Activated CD4-positive, CD25-positive, alpha-beta regulatory T cell treated with anti-CD3 and anti-CD28 coated beads, Interleukin-2, amount 50 U/mL, for 72 hours (primary cell): ENCODE measurements around the gene UBAC2.

Experiments
- DNase-seq: peaks from one replicate; pipeline ENCODE4 v3.0.0; 2021

The UBAC2 gene

DNA sequence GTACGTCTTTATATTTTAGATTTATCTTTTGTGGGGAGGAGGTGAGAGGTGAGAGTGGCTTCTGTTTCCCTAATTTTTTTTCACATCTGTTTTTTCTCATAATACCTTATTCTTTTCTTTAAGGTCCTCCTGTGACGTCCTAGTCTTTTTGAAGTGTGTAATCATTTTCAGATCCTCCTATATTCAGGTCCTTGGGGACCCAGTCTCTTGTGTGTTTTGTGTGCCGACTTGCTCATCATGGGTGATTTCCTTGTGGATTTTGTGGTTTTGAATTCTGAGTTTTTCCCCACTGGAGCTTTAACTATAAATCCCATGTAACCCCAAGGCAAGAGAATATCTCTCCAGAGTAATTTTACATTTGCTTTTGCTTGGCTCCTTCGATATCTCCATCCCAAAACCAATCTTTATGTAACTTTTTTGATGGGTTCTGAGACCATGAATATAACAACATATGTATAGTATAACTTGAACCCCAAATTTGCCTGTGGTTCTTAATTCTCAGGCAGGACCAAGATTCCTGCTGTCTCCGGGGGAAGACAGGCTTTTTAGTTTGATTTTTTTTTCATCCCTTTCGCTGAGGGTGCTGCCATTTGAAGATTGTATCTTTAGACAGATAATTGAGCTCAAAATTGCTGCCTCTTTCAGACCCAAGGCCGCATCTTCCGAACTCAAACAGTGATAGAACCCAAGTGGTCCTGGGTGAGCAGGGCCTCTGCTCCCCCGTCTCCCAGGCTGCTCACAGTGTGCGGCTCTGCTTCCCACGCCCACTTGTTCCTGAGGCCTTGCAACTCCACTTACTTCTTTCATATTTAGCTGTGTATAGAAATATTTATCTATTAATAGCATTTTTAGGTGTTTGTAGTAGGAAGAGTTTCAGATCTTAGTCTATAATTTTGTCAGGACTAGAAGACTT is 165.7 kb downstream of the UBAC2 start:
- no peak for DNase-seq

DNA sequence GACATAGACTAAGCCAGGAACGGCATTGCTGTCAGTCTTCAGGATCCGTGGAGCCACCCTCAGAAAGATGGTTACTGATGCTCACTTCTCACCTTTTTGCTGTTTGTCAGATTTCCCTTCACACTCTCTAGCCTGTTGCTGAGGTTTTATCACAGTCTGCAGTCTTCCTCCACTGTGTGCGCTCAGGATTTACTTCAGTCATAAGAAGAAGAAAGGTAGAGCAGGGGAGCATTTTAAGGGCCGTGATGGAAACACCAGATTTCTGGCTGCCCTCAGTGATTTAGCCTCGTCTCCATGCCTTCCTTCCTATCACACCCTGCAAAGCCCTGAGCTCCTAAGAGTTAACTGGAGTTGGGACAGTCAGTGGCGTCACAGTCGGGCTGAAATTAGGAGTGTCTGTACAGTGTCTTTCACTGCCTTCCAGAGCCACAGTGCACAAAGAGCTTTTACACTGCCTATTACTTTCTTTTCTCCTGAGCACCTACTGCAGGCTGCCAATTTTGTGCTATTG is 166.5 kb downstream of the UBAC2 start:
- DNase-seq, result no peak

DNA sequence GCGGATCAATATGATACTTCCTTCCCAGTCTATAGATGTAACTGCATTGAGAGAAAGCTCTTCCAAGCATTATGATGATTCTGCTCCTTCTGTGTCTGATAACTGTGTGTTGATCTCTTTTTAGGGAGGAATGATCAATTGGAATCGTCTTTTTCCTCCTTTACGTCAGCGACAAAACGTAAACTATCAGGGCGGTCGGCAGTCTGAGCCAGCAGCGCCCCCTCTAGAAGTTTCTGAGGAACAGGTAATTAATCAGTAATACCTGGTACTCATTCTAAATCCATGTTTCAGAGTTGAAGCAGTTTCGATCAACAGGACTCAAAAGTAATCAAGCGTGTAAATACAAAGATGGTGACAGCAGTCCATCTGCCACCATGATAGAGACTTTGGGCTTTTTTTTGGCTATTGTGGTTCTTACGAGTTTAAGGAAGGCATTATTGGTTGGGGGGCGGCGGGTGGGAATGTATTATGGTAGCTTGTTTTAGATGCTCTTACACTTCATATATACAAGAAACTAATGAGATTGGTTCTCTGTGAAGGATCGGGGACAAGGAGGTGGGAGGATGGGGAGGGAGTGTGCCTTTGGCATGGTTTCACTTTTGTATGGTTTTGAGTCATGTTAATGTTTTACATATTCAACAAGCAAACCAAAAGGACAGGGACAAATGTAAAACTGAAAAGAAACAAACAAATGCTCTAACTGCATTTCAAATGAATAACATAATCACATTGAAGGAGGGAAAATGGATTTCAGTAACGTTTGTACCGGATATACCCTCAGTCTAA is 167.2 kb downstream of the UBAC2 start:
- no peak for DNase-seq

DNA sequence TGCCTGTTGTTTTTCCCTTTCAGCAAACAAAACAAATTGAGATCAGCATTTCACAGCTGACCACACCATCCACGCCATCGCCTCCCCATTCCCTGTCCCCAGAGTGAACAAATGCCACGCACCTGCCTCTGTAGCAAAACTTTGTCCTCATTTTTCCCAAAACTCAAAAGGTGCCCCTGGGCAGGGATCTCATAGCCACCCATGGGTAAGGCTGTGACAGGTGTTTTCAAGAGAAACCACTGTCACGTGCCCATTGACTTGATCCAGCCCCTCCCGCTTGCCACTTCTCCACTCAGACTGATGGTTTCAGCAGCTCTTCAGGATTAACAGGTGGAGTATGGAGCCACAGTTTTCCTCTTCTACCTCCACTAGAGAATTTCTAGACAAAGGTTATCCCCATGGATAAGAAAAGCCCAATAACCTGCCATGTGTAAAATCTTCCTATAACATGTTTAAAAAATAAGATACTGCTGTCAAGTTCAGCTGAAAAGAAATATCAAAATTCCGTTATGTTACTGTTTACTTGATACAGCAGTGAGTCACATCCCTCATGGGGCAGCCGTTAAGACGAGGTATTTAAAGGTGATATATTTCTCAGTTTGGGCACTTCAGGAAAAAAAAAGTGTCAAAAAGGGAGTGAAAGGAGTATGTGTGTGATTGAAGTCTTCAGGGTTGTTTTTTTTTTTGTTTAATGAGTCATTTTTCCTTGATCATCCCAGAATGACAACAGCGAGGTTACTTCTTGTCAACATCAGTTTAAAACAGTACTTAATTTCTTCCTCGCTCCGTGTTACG is 170.0 kb downstream of the UBAC2 start:
- no peak for DNase-seq

DNA sequence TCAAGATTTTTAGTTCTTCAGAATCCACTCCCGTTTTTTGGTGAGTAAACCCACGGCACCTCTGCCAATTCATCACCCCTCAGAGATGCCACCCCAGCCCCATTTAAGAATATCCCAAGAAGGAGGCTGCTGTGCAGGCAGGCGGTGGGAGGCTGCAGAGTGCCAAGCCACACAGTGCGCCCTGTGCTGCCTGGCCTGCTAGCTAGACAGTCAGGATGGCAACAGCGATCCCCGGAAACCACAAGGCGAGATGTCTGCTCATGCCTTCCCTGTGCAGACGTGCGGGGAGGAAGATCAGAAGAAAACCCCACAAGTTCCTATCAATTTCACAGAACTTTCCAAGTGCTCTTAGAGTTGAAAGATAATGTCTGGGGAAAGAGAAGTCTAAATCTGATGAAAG is 171.3 kb downstream of the UBAC2 start:
- DNase-seq, result no peak

DNA sequence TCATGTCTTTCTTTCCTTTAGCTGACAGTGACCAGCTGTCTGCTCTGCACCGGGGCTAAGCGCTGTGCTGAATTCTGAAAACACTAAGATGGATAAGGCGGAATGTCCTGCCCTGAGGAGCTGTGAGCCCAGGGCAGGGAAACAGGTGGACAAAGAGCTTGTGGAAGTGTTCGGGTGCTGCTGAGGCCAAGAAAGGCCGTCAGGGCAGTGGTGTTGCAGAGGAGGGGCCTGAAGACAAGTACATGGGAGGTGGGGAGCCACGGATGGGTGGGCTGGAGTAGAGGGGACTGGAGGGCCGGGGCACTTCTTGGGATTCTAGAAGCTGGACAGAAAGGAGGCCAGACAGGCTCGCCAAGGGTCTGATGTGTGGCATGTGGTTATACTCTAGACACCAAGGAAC is 172.8 kb downstream of the UBAC2 start:
- DNase-seq, result no peak

DNA sequence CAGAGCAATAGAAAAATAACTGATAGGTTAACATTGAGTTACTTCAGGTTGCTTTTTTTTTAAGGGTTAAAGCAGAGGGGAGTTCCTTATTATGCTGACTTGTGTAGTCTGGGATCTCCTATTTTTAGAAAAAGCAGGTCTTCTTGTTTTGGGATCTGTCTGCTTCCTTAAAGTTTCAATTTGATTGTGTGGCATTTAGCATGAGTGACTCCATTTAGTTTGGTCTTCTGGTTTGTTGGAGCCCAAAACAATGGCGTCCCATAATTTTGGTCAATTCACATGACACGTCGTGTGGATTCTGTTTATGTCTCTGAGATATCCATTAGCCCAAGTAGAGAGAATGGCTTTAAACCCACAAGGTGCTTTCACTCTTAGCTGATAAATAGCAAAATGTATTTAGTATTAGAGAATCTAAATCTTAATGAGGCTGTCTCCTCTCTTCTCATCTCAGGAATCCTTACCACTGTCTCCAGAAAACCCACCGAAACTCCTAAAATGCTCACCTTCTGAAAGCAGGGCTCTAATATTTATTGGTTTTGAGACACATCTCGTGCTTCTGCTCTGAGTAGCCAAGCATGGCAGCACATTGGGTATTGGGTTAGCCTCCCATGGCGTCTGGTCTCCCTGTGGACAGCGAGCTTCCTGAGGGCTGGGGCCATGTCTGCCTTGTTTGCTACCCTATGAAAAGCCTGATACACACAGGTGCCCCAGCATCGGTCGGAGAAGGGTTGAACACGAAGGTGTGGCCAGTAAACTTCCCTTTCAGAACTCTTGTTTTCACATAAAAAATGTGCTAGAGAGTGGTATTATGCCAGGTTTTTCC is 173.7 kb downstream of the UBAC2 start:
- no peak for DNase-seq

DNA sequence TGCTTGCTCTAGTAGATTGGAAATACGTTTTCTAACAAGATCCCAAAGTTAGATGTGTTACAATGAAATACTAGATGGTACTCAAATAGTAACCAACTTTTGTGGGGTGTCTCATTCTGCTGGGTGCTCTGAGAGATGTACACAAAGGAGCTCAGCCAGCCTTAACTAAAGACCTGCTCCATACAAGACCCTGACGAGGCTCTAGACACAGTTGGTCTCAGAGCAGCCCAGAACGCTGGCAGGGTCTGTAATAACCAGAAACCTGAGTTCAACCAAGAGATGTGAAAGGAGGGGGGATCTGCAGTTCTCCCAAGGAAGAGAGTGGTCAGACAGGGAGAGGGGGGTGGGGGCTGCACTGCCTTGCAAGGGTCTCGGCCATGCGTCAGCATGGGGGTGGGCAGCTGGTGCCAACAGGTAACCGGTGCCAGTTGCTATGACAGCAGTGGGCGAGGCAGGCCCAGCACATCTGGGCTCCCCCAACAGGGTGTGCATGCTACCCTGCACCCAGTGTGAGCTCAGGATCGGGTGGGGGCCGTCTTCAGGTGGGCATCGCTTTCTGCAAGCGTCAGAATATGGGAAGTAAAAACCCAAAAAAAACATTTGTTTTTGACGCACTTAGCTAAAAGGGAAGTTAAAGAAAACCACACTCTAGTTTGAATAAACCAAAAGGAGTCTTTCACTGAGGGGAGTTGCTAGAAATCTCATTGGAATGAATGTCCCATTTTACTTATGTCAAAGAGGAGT is 174.5 kb downstream of the UBAC2 start:
- DNase-seq, result no peak

DNA sequence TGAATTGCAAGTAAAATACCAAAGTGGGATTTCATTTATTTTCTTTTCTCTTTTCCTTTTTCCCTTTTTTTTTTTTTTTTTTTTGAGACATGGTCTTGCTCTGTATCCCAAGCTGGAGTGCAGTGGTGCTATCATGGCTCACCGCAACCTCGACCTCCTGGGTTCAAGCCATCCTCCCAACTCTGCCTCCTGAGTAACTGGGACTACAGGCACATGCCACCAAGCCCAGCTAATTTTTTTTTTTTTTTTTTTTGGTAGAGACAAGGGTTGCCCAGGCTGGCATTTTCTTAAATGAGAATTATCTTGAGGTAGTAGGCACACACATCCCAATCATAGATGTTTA is 175.1 kb downstream of the UBAC2 start:
- no peak for DNase-seq

DNA sequence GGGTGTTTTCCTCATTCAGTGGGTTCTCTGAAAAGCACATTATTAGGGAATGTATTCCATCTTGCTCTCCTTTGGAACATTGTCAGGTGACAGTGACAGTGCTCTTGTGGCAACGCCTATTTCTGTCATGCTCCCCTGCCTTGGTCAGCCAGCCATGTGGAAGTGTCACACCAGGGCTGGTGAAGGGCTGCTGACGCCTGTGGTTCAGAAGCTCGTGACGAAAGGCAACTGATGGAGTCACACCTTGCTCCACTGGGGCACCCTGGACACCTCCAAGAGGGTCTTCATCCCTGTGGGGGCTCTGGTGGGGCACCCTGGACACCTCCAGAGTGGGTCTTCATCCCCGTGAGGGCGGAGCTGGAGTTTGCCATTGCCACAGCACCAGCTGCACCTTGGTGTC is 175.5 kb downstream of the UBAC2 start:
- no peak for DNase-seq

DNA sequence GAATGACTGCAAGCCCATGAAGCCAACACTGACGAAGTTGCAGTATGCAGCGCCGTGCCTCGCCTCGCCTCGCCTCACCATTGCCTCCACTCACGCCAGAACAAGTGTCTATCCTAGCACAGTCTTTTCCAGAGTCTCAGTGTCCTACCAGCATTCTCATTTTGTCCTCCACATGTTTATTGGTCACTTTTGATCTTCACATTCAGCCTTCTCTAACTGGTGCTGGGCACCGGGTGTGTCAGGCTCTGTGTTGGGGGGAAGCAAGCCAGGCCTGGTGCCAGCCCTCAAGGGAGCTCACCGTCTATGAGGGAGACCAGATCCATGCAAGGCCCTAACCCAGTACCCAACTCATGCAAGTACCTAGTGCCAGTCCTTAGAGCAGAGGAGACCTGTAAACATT is 176.3 kb downstream of the UBAC2 start:
- DNase-seq, result no peak

DNA sequence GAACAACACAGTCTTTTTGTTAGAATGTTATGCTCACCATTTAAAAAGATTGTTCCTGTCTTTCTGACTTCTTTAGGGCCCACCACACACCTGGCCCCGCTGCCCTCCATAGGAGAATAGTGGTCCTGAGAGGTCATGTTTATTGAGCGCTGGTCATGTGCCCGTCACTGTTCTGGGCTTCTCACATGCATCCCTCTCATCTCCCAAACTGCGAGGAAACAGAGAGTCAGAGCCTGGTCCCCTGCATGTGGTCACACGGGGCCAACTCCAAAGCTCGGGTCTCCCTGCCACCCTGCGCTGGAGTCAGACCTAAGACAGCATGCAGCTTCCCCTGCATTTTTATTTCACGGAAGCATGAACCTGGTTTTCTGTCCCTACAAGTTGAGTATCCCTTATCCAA is 177.0 kb downstream of the UBAC2 start:
- DNase-seq, result no peak

DNA sequence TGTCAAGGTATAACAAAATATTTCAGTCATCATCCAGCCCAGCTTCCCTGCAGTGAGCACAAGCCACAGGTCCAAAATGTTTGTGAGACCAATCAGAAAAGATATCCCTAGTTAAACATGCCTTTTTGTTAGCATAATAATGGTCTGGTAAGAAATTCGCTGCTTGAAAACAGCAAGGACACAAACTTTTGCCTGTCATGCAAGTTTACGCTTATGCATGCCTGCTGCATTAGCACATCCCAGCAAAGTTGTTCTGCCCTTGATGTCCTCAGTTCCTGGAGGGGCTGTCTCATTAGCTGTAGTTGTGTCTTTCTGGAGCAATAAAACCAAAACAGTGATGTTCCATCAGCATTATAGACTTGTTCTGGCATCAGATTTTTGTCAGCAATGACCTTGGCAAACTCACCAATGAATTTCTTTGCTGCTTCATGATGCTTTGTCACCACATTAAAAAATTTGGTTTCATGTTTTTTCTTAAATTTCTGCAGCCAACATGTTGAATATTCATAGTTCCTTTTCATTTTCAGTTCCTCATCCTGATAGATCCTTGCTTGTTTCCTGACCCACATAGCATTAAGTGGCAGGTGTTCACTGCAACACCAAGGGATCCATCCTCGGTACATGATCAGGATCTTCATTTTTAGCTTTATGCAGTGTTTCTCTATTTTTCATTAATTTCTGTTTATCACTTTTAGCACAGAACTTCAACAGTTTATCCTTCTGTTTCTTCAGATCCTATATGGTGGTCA is 178.5 kb downstream of the UBAC2 start:
- DNase-seq, result no peak

DNA sequence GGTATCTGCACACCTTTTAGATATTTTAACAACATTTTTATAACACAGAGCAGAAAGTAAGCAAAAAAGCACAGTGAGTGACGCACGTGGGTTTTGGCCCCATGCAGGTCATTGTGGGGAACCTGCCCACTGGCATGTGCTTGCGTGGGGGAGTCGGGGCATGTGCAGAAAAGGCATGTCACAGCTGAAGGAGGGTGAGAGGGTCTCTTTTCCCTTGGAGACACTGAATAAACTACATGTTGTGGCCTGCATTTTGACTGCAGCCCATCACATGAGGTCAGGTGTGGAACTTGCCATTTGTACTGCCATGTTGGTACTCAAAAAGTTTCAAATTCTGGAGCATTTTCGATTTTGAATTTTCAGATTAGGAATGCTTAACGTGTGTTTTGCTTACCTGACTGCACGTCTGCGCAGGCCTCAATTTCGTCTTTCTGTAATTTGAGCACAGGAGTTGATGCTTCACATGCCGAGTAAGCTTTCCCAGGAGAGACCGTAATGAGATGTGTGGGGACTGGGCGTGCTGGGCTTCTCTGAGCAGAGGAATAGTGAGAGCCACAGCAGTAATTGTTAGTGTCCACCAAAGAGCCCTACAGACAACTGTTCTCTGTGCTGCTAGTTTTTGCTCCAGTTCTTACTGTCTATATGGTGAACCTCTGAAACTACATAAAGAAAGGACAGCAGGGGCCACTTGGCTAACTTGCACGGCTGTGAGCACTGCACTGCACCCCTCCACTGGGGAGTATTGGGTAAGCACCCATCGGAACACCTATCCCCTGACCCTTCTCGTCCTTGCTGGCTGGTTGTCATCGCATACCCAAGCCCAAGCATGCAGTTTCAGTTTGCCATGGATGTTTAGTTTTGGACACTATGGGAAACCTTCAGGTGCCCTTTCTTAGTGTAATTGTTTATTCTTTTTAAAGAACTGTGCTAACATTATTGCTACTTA is 179.5 kb downstream of the UBAC2 start:
- no peak for DNase-seq

DNA sequence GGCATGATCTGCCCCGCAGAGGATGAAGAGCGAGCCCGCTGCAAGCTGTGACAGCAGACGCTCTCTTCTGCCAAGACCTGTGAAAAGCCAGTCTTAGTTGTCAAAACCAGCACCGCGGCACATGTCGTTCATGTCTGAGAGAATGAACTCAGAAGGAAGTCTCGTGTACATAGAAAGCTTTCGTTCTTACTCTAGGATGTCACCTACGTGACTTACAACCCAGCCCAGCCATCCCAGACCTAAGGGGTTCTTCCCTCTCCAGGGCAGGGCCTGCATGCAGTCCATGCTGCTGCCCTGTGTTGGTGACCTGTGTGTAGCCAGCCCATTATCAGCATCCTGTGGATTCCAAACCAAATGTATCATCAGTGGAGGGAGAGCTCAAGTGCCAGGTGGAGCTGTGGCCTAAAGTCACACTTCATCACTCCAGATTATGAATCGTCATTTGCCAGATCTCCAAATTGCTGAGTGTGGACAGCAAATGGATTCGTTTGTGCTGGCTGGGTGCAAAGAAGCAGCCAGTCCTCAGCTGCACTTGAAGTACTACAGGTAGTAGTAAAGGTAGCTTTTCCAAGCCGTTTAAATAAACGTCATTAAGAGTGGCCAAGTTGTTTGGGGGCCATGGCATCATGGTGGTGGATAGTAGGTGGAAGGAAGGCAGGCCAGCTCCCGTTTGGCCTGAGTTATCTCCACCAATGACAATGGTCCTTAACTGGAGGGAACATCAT is 180.4 kb downstream of the UBAC2 start:
- DNase-seq, result no peak

DNA sequence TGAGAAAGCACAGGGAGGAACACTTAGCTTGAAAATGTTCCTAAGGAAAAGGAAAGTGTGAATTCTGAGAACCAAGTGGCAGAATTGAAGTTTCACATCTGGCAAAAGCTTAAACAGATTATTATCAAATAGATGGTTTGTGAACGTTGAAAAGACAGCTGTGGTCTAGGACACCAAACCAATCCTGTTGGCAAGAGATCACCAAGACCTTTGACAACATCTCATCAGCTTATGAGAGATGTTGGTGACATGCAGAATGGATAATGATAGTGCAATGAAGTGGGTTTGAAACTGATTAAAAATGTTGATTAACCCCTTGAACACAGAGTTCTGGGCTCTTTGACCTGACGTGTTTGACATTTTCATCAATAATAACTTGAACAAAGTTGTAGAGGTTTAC is 181.1 kb downstream of the UBAC2 start:
- DNase-seq, result no peak

DNA sequence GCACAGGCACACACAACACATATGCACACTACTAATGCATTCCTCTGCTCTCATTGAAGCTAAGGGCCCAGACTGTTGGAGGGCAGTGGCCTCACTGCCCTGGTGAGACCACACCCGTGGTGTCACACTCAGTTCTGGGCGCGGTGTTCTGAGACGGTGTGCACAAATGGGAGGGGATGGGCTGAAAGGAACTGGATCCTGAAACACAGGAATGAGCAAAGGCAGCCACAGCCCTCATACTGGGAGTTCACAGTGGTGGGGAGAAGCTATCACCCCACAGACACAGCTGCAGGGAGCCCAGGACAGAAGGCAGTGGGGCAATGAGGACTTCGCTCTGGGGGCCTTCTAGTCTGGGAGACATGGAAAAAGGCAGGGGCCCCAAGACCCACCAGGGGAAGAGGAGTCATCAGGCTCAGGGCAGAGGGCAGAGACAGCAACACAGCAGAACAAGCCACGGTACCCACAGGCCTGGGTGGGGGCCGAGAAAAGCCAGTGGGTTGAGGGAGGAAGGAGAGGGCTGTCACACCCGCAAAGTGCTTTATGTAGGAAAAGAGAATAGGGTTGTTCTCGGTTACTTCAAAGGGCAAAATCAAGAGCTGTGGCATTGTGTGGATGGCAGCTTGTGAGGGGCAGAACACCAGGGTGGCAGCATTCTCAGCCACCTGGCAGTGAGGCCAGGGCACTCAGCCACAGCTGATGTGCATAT is 181.9 kb downstream of the UBAC2 start:
- DNase-seq, result no peak

DNA sequence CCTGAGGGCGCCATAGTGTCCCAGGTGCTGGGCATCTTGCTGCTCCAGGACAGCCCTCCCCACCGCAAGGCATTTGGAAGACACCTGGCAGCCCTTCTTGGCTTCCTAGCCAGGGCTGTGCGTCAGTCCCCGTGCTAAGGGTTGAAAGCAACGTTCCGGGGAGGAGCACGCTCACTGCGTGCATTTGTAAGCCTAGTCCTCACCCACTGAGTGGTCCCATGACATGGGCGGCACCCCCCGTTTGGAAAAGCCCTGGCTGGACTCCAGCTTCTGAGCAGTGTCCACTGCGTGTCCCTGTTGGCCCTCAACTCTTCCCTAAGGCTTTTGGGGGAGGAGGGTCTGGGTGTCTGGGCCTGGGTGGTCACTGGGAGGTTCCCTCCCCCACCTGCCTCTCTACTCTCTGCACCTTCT is 182.9 kb downstream of the UBAC2 start:
- no peak for DNase-seq
